MM.1S (cell line): ENCODE results near the gene SMAD3.

Experiments
- DNase-seq: peaks from one replicate; pipeline ENCODE4 v3.0.0-alpha.2; 2015
- H2AFZ ChIP-seq: fragments of 300-600 bp; sonication (generic); 2 replicates; pipeline ENCODE4 v1.6.0; 2016; ENCODE audit warnings: antibody characterized with exemption, low read length
- H3F3A ChIP-seq: fragments of 300-600 bp; sonication (generic); 2 replicates; pipeline ENCODE4 v1.6.1; 2016; ENCODE audit warnings: mild to moderate bottlenecking, antibody characterized with exemption, low read length, moderate library complexity, mixed read lengths; ENCODE audit not compliant: insufficient read depth
- H3K27ac ChIP-seq: fragments of 300-600 bp; sonication (generic); 2 replicates; pipeline ENCODE4 v1.5.1; 2016; ENCODE audit warnings: mild to moderate bottlenecking, low read length
- H3K27me3 ChIP-seq: fragments of 300-600 bp; sonication (generic); replicated peaks from 2 replicates; pipeline ENCODE4 v1.6.0; 2016; ENCODE audit warnings: low read length; ENCODE audit not compliant: insufficient read depth
- H3K36me3 ChIP-seq: fragments of 300-600 bp; sonication (generic); replicated peaks from 2 replicates; pipeline ENCODE4 v1.6.1; 2016; ENCODE audit warnings: mild to moderate bottlenecking, low read length, mixed read lengths; ENCODE audit not compliant: insufficient read depth
- H3K4me1 ChIP-seq: fragments of 300-600 bp; sonication (generic); 2 replicates; pipeline ENCODE4 v1.6.1; 2016; ENCODE audit warnings: low read length, mixed read lengths
- H3K4me2 ChIP-seq: fragments of 300-600 bp; sonication (generic); 2 replicates; pipeline ENCODE4 v1.6.0; 2016; ENCODE audit warnings: low read depth, low read length
- H3K4me3 ChIP-seq: fragments of 300-600 bp; sonication (generic); 2 replicates; pipeline ENCODE4 v1.5.1; 2016; ENCODE audit warnings: low read length, mixed read lengths
- H3K79me2 ChIP-seq: fragments of 300-600 bp; sonication (generic); 2 replicates; pipeline ENCODE4 v1.6.1; 2016; ENCODE audit warnings: mixed run types, low read length, mixed read lengths
- H3K9ac ChIP-seq: fragments of 300-600 bp; sonication (generic); 2 replicates; pipeline ENCODE4 v1.6.1; 2016; ENCODE audit warnings: low read length, mixed read lengths
- H3K9me2 ChIP-seq: fragments of 300-600 bp; sonication (generic); replicated peaks from 2 replicates; pipeline ENCODE4 v1.6.1; 2016; ENCODE audit warnings: mild to moderate bottlenecking, low read length, mixed read lengths; ENCODE audit not compliant: insufficient read depth
- H3K9me3 ChIP-seq: fragments of 300-600 bp; sonication (generic); replicated peaks from 2 replicates; pipeline ENCODE4 v1.6.1; 2016; ENCODE audit warnings: mild to moderate bottlenecking, low read length, mixed read lengths; ENCODE audit not compliant: insufficient read depth
- H4K20me1 ChIP-seq: fragments of 300-600 bp; sonication (generic); 2 replicates; pipeline ENCODE4 v1.6.1; 2016; ENCODE audit warnings: mild to moderate bottlenecking, low read length, moderate library complexity, mixed read lengths; ENCODE audit not compliant: insufficient read depth
- EZH2 ChIP-seq: fragments of 300-600 bp; sonication (generic); optimal IDR thresholded peaks from 2 replicates; pipeline ENCODE3; 2017; ENCODE audit warnings: low read depth, mild to moderate bottlenecking, antibody characterized with exemption, low read length, mixed read lengths
- EZH2phosphoT487 ChIP-seq: fragments of 300-600 bp; sonication (generic); IDR thresholded peaks from 2 replicates; pipeline ENCODE4 v1.6.1; 2018; ENCODE audit warnings: antibody characterized with exemption, low read length
- TF ChIP-seq, protein P1 (sequence below): fragments of 300-600 bp; sonication (generic); IDR thresholded peaks from 2 replicates; pipeline ENCODE4 v1.5.1; 2016; ENCODE audit warnings: antibody characterized with exemption, low read length, mixed read lengths

Gene SMAD3

DNA sequence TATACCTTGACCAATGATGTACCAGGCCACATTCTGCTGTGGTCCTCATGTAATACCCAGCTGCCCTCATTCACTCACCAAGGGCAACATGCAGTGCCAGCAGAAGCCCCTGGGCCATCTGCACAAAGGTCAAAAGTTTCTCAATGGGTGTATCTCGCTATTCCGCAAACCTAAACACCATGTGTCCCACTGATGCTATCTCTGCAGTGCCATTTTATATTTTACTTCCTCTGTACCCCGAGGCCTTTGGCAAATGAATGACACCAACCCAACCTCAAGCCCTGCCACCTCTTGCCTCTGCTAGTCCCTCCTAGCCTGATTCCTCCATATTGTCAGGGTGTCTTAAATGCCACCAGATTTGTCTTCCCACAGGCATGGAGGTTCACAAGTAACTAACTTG is 129.9 kb downstream of the SMAD3 start:
- Histone ChIP-seq H3F3A (no peaks in the 10 kb centered on the region), H3K4me3 (no peak overlapping the region), H2AFZ (no peak overlapping the region), H3K27me3 (no peaks in the 10 kb centered on the region), H3K4me2 (no peak overlapping the region), H3K9me3 (no peaks in the 10 kb centered on the region), H3K27ac (no peak overlapping the region), H4K20me1 (no peaks in the 10 kb centered on the region), H3K4me1 (no peaks in the 10 kb centered on the region), H3K79me2 (no peaks in the 10 kb centered on the region), H3K9ac (no peak overlapping the region), H3K36me3 (no peaks in the 10 kb centered on the region), H3K9me2 (no peaks in the 10 kb centered on the region)
- TF ChIP-seq, protein P1, sequence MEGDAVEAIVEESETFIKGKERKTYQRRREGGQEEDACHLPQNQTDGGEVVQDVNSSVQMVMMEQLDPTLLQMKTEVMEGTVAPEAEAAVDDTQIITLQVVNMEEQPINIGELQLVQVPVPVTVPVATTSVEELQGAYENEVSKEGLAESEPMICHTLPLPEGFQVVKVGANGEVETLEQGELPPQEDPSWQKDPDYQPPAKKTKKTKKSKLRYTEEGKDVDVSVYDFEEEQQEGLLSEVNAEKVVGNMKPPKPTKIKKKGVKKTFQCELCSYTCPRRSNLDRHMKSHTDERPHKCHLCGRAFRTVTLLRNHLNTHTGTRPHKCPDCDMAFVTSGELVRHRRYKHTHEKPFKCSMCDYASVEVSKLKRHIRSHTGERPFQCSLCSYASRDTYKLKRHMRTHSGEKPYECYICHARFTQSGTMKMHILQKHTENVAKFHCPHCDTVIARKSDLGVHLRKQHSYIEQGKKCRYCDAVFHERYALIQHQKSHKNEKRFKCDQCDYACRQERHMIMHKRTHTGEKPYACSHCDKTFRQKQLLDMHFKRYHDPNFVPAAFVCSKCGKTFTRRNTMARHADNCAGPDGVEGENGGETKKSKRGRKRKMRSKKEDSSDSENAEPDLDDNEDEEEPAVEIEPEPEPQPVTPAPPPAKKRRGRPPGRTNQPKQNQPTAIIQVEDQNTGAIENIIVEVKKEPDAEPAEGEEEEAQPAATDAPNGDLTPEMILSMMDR: no peak
- TF ChIP-seq EZH2phosphoT487 (no peak), EZH2 (no peak)
- DNase-seq: no peak

DNA sequence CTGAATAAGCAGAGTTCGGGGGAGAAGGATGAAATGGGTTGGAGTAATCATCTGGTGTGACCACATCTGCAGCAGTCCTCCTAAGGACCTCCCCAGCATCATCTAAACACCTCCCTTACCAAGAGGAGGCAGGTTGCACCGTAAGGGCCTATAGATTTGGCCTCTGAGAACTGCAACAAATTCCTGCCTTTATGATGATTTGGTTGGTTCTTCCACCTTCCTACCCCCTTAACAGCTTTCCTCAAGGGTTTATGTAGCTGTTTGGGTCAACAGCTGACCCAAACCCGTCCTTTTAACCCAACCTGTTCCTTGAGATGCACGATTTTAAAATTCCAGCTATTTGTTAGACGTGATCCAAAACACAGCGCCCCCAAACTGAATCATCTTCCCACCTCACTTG is 130.8 kb downstream of the SMAD3 start:
- Histone ChIP-seq H3K79me2 (no peaks in the 10 kb centered on the region), H3F3A (no peaks in the 10 kb centered on the region), H3K9ac (no peak overlapping the region), H3K27ac (no peak overlapping the region), H3K4me3 (no peak overlapping the region), H4K20me1 (no peaks in the 10 kb centered on the region), H3K4me2 (no peak overlapping the region), H3K4me1 (no peaks in the 10 kb centered on the region), H3K36me3 (no peaks in the 10 kb centered on the region), H3K9me3 (no peaks in the 10 kb centered on the region), H2AFZ (no peak overlapping the region), H3K27me3 (no peaks in the 10 kb centered on the region), H3K9me2 (no peaks in the 10 kb centered on the region)
- TF ChIP-seq EZH2phosphoT487: no peak
- TF ChIP-seq, protein P1: no peak
- no peak for TF ChIP-seq EZH2
- DNase-seq: no peak

DNA sequence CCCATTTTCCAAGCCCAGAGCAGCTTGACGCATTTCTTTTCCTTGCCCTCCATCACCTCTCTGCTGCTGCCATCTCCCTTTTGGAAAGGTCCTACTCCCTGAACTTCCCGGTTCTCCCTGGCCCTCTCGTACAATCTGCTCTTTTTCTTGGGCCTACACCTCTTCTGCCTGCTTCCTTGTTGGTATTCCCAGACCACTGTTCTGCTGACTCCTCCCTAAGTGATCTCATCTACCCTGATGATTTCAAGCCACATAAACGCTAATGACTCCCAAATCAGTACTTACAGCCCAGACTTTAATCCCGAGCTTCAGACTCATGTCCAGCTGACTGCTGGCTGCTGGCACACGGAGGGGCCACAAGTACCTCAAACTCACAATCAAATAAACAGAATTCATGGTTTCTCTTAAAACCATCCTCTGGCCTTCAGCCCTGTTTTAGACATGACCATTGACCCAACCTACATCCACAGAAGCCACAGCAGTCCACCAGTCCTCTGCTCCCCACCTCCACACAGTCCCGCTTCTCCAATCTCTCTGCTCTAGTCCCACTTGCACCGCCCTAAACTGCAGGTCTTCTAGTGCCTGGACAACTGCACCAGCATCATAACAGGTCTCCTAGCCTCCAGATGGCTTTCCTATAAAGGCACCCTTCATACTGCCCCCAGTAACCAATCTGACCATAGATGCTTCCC is 131.4 kb downstream of the SMAD3 start:
- no peak overlapping the region for H3K27ac ChIP-seq
- H3K4me3 ChIP-seq: no peak overlapping the region
- H3F3A ChIP-seq: no peaks in the 10 kb centered on the region
- H3K79me2 ChIP-seq: no peaks in the 10 kb centered on the region
- no peak overlapping the region for H3K4me2 ChIP-seq
- no peaks in the 10 kb centered on the region for H4K20me1 ChIP-seq
- H2AFZ ChIP-seq: no peak overlapping the region
- TF ChIP-seq, protein P1: no peak
- TF ChIP-seq EZH2phosphoT487 (no peak), EZH2 (no peak)
- no peak overlapping the region for H3K9ac ChIP-seq
- no peaks in the 10 kb centered on the region for H3K4me1 ChIP-seq
- H3K27me3 ChIP-seq: no peaks in the 10 kb centered on the region
- no peaks in the 10 kb centered on the region for H3K9me2 ChIP-seq
- H3K9me3 ChIP-seq: no peaks in the 10 kb centered on the region
- DNase-seq: no peak
- H3K36me3 ChIP-seq: no peaks in the 10 kb centered on the region
